Kasumi-1 (cell line): Measurements from ENCODE around the gene WASF1.
A peak's percentile ranks its signal among the peaks of the same experiment; 100 is the strongest.
"Not testable (repeated sequence)": the region's sequence is repeated elsewhere in the genome, so short reads cannot be mapped to it uniquely, and the experiment has no call there.

Experiments
- DNase-seq, 2 experiments: peaks; one replicate each; lab custom pipeline; 2025; lab: John Stamatoyannopoulos, UW

The WASF1 gene

DNA sequence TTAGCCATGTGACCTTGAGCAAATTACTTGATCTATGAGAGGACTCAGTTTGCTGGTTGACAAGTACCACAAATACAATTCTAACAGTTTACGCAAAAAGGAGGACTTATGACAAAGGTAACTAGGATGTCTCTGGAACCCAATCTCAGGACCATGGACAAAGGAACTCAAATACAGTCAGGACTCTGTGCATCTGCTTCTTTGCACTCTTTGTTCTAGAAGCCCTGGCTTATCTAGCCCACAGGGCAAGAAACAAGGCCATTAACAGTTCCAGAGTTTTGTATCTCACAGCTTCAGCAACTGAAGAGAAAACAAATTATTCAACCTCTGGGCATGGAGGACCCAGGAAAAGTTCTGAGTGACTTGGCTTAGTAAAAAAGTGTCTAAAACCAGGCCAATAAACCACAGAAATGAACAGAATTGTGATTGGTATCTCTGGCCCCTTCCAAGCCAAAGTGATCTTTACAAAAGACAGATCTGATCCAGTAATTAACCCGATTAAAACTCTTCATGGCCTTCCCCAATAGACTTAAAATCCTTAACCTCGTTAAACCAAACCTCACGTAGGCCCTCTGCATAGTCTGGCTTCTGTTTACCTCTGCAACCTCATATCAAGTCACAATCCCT, 5.9 kb downstream of the WASF1 start:
- DNase-seq: peak in 1 of 2 experiments; percentile 29

DNA sequence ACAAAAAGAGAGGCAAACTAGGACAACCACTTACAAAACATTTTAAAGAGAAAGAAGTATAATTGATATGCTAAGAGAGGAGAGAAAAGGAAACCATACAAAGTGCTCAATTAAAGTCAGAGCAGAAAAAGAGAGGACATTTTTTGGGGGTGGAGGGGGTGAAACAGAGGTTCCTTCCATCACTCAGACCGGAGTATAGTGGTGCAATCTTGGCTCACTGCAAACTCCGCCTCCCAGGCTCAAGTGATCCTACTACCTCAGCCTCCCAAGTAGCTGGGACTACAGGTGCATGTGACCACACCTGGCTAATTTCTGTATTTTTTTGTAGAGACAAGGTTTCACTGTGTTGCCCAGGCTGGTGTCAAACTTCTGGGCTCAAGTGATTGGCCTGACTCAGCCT, 9.4 kb downstream of the WASF1 start:
- no peak for DNase-seq

DNA sequence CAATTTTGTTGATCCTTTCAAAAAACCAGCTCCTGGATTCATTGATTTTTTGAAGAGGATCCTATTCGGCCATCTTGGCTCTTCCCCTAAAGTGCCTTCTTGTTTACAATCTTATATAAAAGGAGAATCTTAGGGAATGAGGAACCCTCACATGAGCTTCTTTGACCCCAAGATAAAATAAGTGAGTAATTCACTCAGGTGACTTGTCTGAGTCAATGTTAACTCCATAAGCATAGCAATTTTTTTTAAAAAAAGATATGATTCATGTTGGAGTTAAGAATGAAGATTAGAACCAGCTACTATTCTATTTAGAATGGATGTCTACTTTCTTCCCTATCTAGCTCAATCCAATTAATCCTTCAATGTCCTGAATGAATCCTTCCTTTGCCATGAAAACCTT, 21.0 kb downstream of the WASF1 start:
- no peak for DNase-seq

DNA sequence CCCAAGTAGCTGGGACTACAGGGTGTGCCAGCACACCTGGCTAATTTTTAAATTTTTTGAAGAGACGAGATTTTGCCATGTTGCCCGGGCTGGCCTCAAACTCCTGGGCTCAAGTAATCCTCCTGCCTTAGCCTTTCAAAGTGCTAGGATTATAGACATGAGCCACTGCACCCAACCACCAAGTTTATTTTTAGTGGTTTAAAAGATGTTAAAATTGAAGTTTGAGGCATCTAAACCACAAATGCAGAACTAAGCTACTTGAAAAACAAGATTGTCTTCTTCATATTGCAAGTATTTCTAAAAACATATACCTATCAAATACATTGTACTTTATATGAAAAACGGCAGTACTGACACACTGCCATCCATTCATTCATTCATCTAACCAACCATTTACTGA, 31.6 kb downstream of the WASF1 start:
- peak; percentile 36 to 38 for DNase-seq

DNA sequence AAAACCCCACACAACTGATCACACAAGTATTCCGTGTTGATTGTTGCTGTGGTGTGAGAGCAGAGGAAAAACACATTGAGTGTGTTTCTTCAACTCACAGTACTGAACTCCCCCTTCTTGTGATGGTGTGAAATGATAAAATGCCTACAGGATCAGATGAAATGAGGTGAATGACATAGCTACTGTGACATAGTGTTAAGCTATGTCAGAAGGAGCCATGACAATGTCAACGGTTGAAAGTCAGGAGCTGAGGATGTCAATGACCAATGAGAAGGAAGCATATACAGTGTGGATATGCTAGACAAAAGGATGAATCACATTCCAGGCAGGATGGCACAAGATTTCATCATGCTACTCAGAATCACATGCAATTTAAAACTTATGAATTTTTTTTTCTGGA, 38.8 kb downstream of the WASF1 start:
- DNase-seq: no peak

DNA sequence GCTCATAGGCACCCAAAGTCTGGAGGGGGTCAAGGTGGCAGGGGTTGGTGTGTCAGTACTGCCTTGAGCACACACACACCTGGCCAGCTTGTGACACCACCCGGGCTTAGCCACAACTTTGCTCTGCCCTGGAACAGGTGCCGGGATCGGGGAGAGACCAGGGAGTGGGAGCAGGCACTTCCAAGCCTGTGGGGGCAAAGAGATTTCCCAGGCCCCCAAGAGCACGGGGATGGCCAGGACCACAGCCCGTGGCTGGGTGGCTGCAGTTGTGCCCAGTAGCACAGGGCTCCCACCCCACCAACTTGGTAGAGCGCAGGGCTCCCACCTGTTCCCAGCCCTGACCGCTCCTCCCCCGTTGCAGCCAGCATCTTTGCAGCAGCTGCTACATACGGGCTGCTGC, 40.4 kb downstream of the WASF1 start:
- DNase-seq: no peak

DNA sequence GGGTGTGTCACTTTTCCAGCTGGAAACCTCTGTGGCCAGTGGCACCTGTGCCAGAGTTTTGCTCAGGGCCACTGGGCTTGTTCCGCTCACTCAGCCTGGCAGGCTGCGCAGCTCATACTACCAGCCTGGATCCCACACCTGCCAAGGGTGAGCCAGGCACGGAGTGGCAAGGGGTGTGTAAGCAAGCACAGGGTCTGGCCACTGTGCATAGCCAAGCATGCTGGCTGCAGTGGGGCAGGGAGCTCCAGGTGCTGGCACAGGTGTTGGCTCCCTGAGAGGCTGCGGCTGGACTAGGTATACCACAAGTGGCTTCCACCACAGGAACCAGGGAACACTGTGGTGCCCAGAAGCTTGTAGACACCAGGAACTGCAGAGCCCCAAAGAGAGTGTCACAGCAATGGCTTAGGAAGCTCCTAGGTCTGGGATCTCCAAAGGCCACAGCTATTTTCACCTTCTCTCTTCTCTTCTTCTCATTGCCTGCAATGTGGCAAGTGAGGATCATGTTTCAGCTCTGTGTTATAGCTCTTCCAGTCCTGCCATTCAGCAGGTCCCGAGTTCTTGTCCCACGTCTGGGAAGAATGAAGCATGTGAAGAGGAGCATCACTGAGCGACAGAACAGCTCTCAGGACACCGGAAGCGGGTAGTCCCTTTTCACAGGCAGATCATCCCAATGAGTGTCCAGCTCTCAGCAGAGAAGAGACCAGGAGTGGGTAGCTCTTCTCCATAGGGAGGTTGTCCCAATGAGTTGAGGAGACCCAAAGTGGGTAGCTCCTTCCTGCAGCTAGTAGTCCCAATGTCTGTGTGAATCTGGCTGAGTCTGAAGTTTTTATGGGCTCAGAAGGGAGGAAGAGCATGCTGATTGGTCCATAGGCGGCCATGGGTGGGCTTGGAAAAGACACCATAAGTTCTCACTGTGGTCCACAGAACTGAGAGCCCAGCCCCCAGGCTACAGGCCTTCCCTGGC, 41.3 kb downstream of the WASF1 start:
- no peak for DNase-seq

DNA sequence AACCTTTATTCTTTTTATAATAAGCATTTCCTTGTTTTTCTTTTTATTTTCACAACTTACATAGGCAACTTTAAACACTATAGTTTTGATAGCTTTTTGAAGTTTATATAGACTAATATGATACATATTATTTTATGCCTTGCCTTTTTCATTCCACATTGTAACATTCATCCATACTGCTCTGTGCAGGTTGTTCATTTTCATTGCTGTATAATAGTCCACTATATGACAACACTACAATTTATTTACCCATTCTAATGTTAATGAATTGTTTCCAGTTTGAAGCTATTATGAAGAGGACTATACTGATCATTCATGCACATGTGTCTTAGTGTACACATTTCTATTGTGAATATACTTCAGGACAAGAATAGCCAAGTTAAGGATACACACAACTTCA, 49.1 kb downstream of the WASF1 start:
- no peak for DNase-seq

DNA sequence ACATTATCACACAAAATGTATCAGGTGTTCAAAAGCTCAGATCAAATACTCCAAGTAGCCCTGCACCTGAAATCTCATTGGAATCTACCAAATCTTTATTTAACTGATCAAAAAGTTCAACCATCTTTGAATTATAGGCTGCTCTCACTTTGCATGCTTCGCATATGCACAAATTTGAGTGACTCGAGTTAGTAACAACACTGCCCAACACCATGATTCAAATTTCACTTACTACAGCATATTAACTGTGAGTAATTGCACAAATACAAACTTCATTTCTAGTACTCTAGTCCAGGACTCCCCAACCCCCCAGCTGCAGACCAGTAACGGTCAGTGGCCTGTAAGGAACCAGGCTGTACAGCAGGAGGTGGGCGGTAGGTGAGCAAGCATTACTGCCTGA, 51.1 kb downstream of the WASF1 start:
- no peak for DNase-seq

DNA sequence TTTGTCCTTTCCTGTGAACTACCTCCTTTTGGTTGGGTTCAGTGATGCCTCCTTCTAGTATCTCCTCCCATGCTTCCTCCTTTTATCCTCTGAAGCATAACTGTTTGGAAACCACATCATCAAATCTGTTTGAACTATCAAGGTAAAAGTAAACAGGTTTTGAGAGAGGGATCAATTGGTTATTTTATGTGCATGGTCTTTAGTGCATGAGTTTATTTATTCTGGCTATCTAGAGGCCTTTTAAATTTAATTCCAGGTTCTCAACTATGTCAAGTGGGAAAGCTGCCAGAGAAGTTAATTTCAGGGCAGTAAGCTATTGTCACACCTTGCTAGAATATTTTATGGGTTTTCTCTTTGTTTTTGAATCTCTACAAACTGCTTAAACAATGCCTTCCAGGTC, 54.1 kb downstream of the WASF1 start:
- no peak for DNase-seq

DNA sequence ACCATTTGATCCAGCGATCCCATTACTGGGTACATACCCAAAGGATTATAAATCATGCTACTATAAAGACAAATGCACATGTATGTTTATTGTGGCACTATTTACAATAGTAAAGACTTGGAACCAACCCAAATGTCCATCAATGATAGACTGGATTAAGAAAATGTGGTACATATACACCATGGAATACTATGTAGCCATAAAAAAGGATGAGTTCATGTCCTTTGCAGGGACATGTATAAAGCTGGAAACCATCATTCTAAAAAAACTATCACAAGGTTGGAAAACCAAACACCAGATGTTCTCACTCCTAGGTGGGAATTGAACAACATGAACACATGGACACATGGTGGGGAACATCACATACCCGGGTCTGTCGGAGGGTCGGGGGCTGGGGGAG, 57.8 kb downstream of the WASF1 start:
- not testable (repeated sequence) for DNase-seq

DNA sequence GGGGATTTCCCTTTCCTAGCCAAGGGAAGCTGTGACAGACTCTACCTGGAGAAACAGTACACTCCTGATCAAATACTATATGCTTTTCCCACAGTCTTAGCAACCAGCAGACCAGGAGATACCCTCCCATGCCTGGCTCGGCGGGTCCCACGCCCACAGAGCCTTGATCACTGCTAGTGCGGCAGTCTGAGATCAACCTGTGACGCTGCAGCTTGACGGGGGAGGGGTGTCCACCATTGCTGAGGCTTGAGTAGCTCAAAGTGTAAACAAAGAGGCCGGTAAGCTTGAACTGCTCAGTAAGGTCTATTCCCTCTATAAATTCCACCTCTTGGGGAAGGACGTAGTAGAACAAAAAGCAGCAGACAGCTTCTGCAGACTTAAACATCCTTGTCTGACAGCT, 63.2 kb downstream of the WASF1 start:
- no peak for DNase-seq

DNA sequence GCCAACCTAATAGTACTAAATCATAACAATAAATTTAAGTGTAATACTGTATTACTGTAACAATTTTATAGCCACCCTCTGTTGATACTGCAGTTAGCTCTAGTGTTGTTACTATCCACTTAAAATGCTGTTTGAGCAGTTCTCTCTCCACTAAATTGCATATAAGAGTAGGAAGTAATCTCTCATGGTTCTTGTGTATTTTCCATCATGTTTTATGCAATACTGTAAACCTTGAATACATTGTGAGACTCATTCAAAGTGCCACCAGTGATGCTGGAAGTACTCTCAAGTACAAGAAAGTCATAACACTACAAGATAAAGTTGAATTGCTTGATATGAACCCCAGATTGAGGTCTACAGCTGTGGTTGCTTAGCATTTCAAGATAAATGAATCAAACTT, 65.5 kb downstream of the WASF1 start:
- DNase-seq: no peak

DNA sequence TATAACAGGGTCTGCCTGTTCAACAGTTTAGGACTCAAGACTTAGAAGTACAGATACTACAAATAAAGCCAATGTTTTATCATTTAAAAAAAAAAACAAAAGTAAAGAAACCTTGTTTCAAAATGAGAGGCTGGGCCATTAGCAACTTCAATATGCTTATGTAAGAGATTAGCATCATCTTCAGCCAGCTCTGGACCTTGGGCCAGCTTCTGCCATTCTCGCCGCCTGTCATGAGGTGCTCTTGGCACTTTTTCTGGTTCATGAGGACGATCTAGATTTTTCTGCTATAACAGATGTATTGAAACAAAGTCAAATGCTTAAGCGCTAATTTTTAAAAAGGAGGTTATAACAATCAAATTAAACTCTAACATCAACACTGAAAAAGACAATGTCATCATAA, 74.2 kb downstream of the WASF1 start:
- DNase-seq: no peak

DNA sequence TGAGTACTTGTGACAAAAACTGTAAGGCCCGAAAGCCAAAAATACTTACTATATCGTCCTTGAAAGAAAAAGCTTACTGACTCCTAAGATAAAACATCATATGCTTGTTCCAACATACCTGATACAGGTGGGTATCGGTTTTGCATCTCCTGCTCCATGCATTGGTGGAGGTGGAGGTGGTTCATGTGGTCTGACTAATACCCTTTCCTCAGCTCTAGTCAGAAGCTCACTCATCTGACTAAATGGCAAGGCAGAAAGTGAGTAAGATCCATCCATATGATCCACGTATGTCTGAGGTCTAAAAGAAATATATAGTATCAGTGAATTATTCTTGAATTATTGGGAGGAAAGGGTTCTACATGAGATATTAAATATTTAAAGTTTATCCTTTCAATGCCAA, 76.2 kb downstream of the WASF1 start:
- DNase-seq: no peak

DNA sequence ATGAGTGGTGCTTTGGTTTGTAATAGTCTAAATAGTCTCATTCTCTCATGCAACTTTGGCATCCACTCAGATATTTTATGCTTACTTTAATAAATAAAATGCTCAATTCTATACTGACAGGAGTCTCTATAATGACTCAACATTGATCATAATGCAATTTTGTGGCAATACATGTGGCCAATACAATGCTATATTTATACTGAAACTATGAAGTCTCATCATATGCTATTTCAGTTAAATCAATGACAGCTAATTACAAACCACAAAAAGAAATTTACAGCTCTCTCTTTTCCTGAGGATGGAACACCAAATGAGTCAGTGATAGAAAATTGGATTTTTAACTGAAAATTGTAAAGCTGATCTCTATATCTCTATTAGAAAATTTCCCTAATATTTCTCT, 77.1 kb downstream of the WASF1 start:
- DNase-seq: no peak

DNA sequence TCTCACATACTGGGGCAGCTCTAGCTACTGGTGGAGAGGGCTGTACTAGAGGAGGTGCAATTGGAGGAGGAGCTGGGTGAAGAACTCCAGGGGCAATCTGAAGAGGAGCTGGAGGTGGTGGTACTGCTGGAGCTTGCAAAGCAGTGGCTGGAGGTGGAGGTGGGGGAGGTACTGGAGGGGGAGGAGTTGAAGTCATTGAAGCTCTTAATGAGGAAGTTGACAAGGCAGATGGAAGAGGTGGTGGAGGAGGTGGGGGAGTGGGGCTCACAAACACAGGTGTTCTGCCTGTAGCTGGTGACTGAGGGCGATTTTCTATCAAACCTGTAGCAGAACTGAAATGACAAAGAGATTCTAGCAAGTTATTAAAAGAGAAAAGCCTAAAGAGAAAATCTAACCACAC, 77.6 kb downstream of the WASF1 start:
- peak; percentile 37 to 45 for DNase-seq

DNA sequence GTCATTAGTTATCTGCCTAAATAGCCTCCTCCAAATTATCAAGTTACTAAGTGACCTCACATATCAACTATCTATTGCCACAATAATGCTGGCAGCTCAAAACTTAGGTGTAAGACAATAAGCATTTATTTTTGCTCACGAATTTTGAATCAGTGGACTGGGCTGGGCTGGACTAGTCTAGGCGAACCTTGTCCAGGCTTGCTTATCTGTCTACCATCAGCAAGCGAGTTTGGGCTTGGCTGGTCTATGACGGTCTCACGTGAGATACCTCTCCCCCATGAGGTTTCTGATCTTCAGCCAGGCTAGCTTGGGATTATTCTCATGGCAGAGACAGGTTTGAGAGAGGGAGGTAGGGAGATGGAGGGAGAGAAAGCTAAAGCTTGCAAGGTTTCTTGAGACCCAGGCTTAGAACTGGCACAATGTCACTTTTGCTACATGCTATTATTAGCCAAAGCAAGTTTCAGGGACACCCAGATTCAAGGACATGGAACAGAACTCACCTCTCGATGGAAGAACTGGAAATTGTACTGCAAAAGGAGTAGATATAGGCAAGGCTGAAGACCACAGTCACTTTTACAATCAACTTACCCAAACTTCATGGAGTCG, 80.9 kb downstream of the WASF1 start:
- no peak for DNase-seq

DNA sequence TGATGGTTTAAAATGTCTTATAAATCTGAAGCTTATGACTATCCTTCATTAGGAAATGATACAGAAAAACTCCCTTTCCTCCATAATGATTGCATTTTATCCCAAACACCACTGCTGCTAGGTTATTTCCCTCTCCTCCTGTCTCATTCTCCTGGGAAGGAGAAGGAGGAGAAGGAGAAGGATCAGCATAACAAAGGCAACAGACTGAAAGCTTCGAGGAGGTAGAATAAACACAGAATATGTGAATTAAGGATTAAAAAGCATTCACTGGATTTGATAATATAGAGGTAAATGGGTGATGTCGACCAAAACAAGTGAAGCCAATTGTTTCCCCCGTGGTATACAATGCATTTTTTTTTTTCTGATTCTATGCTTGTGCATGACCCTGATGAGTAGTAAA, 82.0 kb downstream of the WASF1 start:
- no peak for DNase-seq

DNA sequence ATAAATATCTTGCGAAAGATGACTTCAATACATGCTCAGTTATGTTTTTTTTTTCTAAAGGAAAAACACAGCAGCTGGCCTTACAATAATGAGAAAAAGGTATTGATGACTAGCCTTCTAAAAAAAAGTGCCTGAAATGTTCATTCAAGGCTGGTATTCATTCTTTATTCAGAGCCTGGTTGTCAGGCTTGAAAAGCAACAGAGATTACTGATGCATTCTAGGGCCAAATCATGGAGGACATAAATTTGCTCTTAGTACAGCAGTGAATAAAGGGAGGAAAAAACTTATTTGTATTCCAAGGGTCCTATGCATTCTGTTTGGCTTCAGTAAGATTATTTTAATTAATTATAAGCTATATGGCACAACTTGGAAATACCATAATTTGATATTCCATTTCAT, 83.5 kb downstream of the WASF1 start:
- DNase-seq: no peak

DNA sequence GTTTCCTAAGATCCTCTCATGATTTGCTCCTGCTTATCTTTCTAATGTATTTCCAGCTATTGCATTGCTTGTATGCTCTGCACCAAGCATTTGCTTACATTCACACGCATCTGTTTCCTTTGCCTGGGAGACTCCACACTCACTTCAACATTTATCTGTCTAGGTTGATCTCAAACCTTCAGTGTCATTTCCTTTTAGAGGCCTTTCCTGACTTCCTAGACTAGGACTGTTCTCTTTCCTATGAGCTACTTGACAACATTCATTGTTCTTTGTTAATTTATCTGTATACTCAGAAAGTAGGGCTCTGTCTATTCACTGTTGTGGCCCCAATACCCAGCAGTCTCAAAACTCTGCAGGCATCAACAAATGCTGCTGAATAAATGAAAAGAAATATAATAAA, 84.4 kb downstream of the WASF1 start:
- DNase-seq: peak in 1 of 2 experiments; percentile 5

DNA sequence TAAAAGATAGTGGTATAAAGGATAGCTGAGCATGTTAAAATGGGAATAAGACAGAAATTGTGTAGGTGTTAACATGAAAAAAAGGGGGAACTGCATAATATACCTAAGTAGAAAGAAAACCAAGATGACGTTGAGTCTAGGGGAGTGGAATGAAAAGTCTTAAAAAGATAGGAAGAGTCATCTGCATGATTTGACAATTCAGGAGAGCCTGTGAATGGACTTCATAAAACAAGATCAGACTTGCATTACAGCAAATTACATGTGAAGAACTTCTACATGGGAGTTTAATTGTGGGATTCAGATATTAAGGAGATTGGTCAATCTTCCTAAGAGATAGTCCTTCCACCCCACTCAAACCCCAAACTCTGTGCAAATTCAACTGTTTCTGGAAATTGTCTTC, 85.5 kb downstream of the WASF1 start:
- no peak for DNase-seq

DNA sequence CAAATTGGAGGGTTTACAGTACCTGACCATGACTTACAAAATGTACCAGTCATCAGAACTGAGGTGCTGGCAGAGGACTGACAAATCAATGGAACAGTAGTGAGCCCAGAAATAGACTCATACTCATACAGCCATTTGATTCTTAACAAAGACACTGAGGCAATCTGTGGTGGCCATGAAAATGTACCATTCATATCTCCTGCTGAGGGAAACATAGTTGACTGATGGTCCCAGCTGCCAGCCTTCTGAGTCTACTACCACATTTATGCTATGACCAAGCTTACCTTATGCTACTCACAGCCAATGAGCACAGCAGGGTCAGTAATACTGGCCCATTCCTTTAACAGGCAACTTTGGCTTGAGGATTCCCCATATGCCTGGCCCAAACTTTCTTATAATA, 88.6 kb downstream of the WASF1 start:
- DNase-seq: no peak
